G401.6 (cell line): ENCODE results near the gene TMEM132A.

Experiments
- FAIRE-seq: peaks from 2 replicates; lab custom pipeline; 2012; peaks lifted over from hg19 to GRCh38; lab: Jason Lieb, UNC

Gene TMEM132A

GRCh38 chr11:60924110-60924905 lies at the start of gene TMEM132A:
Gene TMEM132A (plus strand): TSS chr11:60924460. CDS start chr11:60924634, 174 bp downstream.
- no peak for FAIRE-seq

- no peak for FAIRE-seq
Measured at GRCh38 chr11:60875366-60876167, 48.7 kb upstream of the TMEM132A start.

GRCh38 chr11:60876168-60876485 lies 48.1 kb upstream of the TMEM132A start:
- FAIRE-seq = no peak

- FAIRE-seq = no peak
Measured at GRCh38 chr11:60878245-60879101, 45.8 kb upstream of the TMEM132A start.

- no peak for FAIRE-seq
Measured at GRCh38 chr11:60879104-60879503, 45.2 kb upstream of the TMEM132A start.

- no peak for FAIRE-seq
Measured at GRCh38 chr11:60879971-60880588, 44.2 kb upstream of the TMEM132A start.

GRCh38 chr11:60880643-60881282 lies 43.5 kb upstream of the TMEM132A start:
- FAIRE-seq = no peak

GRCh38 chr11:60887556-60887955 lies 36.7 kb upstream of the TMEM132A start:
- FAIRE-seq = no peak

GRCh38 chr11:60889869-60890311 lies 34.4 kb upstream of the TMEM132A start:
- FAIRE-seq = no peak

GRCh38 chr11:60890696-60891095 lies 33.6 kb upstream of the TMEM132A start:
- no peak for FAIRE-seq

GRCh38 chr11:60891103-60891741 lies 33.0 kb upstream of the TMEM132A start:
- FAIRE-seq = no peak

- FAIRE-seq = no peak
Measured at GRCh38 chr11:60895687-60896086, 28.6 kb upstream of the TMEM132A start.

GRCh38 chr11:60897496-60897895 lies 26.8 kb upstream of the TMEM132A start:
- FAIRE-seq = no peak

- FAIRE-seq = no peak
Measured at GRCh38 chr11:60899046-60899936, 25.0 kb upstream of the TMEM132A start.

- FAIRE-seq = no peak
Measured at GRCh38 chr11:60899977-60900376, 24.3 kb upstream of the TMEM132A start.

GRCh38 chr11:60900673-60901404 lies 23.4 kb upstream of the TMEM132A start:
- FAIRE-seq = no peak

- FAIRE-seq = no peak
Measured at GRCh38 chr11:60902625-60903024, 21.6 kb upstream of the TMEM132A start.

- FAIRE-seq = no peak
Measured at GRCh38 chr11:60905047-60905446, 19.2 kb upstream of the TMEM132A start.

GRCh38 chr11:60905551-60906113 lies 18.6 kb upstream of the TMEM132A start:
- FAIRE-seq = no peak
